ENCODE measurements around the gene SEMA3E.
A peak's percentile ranks its signal among the peaks of the same experiment; 100 is the strongest.

DNA sequence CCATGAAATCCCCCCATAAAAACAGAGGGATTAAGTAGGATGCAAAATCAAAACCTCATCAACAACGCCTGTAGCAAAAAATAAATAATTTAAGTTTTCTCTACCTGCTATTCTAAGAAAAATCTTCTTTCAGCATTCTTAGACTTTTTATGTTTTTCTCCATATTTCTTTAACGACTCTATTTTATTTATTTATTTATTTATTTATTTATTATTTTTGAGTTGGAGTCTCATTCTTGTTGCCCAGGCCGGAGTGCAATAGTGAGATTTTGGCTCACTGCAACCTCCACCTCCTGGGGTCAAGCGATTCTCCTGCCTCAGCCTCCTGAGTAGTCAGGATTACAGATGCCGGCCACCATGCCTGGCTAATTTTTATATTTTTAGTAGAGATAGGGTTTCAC is 192.5 kb downstream of the SEMA3E start:
- TF ChIP-seq, protein P1, sequence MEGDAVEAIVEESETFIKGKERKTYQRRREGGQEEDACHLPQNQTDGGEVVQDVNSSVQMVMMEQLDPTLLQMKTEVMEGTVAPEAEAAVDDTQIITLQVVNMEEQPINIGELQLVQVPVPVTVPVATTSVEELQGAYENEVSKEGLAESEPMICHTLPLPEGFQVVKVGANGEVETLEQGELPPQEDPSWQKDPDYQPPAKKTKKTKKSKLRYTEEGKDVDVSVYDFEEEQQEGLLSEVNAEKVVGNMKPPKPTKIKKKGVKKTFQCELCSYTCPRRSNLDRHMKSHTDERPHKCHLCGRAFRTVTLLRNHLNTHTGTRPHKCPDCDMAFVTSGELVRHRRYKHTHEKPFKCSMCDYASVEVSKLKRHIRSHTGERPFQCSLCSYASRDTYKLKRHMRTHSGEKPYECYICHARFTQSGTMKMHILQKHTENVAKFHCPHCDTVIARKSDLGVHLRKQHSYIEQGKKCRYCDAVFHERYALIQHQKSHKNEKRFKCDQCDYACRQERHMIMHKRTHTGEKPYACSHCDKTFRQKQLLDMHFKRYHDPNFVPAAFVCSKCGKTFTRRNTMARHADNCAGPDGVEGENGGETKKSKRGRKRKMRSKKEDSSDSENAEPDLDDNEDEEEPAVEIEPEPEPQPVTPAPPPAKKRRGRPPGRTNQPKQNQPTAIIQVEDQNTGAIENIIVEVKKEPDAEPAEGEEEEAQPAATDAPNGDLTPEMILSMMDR (tag by site-specific recombination; IDR thresholded peaks at IDR 0.05), result no peak
- no peak for TF ChIP-seq REPIN1 (tag by site-specific recombination; IDR thresholded peaks at IDR 0.05; ENCODE audit: low read depth)
- TF ChIP-seq, protein P2, sequence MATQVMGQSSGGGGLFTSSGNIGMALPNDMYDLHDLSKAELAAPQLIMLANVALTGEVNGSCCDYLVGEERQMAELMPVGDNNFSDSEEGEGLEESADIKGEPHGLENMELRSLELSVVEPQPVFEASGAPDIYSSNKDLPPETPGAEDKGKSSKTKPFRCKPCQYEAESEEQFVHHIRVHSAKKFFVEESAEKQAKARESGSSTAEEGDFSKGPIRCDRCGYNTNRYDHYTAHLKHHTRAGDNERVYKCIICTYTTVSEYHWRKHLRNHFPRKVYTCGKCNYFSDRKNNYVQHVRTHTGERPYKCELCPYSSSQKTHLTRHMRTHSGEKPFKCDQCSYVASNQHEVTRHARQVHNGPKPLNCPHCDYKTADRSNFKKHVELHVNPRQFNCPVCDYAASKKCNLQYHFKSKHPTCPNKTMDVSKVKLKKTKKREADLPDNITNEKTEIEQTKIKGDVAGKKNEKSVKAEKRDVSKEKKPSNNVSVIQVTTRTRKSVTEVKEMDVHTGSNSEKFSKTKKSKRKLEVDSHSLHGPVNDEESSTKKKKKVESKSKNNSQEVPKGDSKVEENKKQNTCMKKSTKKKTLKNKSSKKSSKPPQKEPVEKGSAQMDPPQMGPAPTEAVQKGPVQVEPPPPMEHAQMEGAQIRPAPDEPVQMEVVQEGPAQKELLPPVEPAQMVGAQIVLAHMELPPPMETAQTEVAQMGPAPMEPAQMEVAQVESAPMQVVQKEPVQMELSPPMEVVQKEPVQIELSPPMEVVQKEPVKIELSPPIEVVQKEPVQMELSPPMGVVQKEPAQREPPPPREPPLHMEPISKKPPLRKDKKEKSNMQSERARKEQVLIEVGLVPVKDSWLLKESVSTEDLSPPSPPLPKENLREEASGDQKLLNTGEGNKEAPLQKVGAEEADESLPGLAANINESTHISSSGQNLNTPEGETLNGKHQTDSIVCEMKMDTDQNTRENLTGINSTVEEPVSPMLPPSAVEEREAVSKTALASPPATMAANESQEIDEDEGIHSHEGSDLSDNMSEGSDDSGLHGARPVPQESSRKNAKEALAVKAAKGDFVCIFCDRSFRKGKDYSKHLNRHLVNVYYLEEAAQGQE (tag by site-specific recombination; IDR thresholded peaks at IDR 0.05), result 0 out of 2 replicates have a peak, but pooled peaks have one; percentile 13
- no peak for TF ChIP-seq PRDM1 (tag by site-specific recombination; IDR thresholded peaks at IDR 0.05)
- no peak for TF ChIP-seq ZNF544 (tag by site-specific recombination; IDR thresholded peaks at IDR 0.05)
- TF ChIP-seq GLIS1 (tag by site-specific recombination; IDR thresholded peaks at IDR 0.05), result no peak
- no peak for TF ChIP-seq ZNF561 (tag by site-specific recombination; IDR thresholded peaks at IDR 0.05; ENCODE audit: borderline replicate concordance)
- TF ChIP-seq ZFP3 (tag by site-specific recombination; IDR thresholded peaks at IDR 0.05; ENCODE audit: low read depth), result no peak
- no peak for TF ChIP-seq SETDB1 (IDR thresholded peaks at IDR 0.05; ENCODE audit: insufficient read length, low read length)
- TF ChIP-seq SP7 (tag by site-specific recombination; IDR thresholded peaks at IDR 0.05), result no peak
- TF ChIP-seq ZBTB7A (tag by site-specific recombination; IDR thresholded peaks at IDR 0.05; ENCODE audit: low read depth), result no peak
- no peak for TF ChIP-seq ZNF830 (tag by site-specific recombination; IDR thresholded peaks at IDR 0.05; ENCODE audit: low read depth)
- no peak for TF ChIP-seq ZBTB1 (tag by site-specific recombination; IDR thresholded peaks at IDR 0.05)
